Activated CD8-positive, alpha-beta memory T cell treated with anti-CD3 and anti-CD28 coated beads for 48 hours (primary cell): Measurements from ENCODE around the gene DMD.

Experiments used
- DNase-seq, 3 experiments: peaks; one replicate each; pipeline ENCODE4 v3.0.0-alpha.2; 2020; ENCODE audit warnings: low read depth in 2 of 3, low spot score in 2 of 3

Gene DMD

DNA sequence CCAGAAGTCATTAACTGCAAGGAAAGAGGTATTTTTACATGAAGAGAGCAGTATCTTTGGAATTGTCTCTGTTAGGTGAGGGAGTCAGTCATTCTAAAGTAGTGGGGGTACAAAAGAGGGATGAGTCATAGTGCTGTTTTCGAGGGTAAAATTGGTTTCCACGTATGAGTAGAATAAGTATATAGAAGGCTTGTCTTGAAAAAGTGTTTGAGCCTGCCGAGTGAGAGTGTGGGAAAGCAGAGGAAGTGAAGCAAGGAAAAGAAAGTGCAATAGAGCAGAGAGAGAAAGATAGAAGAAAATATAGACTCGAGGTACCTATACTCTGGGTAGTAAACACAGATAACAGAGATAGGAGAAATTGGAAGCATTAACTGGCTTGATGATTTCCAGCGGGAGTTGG is 696.4 kb downstream of the DMD start:
- no peak for DNase-seq

DNA sequence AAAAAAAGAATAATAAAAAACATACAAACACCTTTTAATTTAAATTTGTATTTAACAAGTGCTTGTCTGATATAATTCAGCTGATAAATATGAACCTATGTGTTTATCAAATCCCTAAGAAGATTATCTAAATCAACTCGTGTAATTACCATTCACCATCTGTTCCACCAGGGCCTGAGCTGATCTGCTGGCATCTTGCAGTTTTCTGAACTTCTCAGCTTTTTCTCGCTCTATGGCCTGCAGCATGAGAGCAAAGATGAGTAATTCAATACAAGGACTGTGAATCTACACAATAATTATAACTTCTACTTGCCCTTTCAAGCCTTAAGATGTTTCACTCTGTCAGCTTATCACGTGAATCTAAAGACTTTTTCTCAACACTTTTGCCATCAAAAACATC is 709.7 kb downstream of the DMD start:
- no peak for DNase-seq

- DNase-seq, result no peak
These were observed 714.7 kb downstream of the DMD start for GRCh38 chrX:32496671-32497070.

DNA sequence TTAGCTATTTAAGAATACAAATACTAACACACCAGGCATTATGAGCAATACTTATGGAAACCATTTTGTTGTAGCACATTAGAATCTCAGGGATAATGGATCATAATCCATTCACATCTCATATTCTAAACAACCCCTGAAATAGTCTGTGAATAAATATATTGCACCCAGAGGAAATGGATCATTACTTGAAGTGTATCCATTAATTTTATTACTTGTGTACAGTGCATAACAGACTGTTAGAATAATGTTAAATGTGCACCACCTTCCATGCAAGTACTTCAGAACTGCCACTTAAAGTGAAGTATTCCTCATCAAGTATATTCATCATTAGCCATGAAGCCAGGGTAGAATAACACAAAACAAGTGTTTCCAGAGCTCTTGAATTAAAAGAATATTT is 715.5 kb downstream of the DMD start:
- DNase-seq, result no peak

GRCh38 chrX:32489125-32489524 is 722.2 kb downstream of the DMD start:
- DNase-seq, result no peak

DNA sequence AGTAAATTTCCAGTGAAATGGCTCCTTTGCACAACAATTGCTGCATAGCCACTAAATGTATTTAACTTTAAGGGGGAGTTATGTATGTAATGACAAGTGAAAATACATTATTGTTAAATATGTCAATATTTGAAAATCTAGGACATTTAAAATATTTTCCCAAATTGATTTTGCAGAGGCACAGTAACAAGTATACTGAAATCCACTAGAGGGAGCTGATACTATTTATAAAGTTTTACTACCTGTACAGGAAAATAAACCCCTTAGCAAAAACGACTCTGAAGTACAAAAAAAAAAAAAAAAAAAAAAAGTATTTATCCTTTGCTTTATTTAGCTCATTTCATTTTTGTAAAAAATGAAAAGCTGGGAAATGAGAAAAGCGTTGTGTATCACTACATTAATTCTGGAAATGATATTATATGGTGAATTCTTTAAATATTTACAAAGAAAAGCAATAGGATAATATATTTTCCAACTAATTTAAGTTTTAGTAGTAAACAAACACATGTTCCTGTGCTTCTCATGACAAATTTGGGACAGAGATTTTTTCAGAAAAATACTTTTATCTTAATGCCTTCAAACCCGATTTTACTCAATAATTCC is 727.7 kb downstream of the DMD start:
- DNase-seq, result no peak

- DNase-seq, result no peak
These were observed 731.3 kb downstream of the DMD start for GRCh38 chrX:32480019-32480418.

DNA sequence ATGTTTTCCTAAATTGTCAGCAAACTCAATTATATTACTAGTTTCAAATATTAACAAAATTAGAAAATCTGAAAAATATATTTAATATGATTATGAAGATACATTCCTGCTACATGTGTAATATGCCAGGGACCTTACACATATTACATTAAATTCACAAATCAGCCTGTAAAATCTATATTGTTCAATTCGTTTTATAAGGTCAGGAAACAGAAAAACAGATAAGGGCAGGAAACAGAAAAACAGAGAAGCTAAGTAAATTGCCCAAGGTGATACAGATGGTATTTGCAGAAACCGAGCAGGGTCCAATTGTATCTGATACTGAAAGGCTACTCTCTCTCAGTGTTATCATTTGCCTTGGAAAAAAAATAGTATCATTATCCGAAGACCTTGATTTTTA is 739.0 kb downstream of the DMD start:
- DNase-seq, result no peak

- no peak for DNase-seq
These were observed 755.6 kb downstream of the DMD start for GRCh38 chrX:32455704-32456103.

- DNase-seq, result no peak
These were observed 759.2 kb downstream of the DMD start for GRCh38 chrX:32451954-32452695.

- no peak for DNase-seq
These were observed 762.4 kb downstream of the DMD start for GRCh38 chrX:32448945-32449344.

- no peak for DNase-seq
These were observed 763.0 kb downstream of the DMD start for GRCh38 chrX:32448320-32448719.

GRCh38 chrX:32447640-32448039 is 763.7 kb downstream of the DMD start:
- no peak for DNase-seq

DNA sequence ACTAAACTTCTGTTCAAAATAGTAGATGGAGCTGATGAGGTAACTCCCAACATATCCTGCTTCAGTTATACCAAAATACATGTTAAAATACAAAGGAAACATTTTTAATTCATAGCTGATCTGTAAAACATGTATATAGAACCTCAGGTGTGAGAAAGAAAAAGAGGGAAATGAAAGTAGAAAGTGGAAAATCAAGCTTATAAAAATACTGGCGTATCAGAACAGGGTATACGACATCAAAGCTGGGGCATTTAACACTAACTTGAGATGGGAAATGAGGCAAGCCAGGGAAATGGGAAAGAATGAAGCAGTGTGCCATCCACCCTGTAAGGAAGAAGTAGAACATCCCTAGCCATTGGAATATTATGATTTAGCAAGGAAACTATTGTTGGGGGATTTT is 767.5 kb downstream of the DMD start:
- no peak for DNase-seq

DNA sequence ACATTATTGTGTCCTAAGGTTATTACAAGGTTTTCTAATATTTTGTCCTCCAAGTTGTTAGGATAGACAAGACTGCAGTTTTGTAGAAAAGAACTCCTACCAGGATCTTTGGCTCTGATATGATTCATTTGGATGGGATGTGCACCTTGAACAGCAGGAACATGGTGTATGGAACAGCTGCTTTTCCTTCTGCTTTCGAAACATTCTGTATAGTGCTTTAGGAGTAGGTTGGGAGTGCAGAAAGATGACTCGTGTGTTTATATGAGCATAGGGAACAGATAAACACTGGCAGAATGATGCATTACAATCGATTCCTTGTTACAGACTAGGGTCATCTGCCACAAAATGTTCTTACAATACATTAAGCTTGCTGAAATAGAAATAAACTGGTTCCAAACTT is 790.1 kb downstream of the DMD start:
- no peak for DNase-seq

DNA sequence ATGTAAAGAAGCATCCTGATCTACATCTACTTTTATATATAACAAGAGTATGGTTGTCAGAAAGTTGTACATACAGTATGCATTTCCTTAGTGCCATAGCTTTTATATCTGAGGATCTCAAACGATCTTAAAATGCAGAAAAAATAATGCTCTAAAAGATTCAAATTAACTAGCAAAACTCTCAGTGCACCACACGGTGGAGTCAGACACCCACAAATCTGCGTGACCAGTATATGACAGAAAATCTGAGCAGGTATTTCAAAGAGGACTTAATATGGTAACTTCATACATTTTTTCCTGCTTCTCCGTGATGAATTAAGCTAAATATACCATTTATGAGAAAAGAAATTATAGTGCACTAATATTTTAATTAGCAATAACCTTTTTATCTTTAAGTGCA is 803.0 kb downstream of the DMD start:
- no peak for DNase-seq

DNA sequence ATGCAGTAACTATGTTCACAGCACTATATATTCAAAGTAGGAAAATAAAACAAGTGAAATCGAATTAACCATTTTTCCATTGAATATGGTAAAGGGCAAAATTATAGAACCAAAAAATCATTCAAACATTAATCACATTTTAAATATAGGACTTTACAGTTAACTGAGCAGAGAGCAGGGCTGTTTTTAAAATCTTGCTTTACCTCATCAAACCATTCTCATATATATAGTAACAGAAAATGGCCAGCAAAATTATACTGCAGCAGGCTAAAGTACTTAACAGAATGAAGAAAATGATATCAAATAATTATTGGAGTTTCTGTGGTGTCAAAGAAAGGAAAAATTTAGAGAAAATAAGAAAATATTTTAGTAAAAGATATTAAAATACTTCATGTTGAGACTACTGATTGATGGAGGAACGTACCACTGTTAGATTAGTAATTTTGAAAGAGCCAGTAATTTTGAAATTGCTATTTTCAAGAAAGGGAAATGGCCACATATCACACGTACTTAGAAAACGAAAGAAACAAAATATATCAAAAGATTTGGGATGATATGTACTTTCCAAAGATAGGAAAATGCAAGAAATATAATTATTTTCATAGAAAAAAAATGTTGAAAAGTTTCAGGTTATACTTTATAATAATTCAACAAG is 813.7 kb downstream of the DMD start:
- DNase-seq, result no peak

DNA sequence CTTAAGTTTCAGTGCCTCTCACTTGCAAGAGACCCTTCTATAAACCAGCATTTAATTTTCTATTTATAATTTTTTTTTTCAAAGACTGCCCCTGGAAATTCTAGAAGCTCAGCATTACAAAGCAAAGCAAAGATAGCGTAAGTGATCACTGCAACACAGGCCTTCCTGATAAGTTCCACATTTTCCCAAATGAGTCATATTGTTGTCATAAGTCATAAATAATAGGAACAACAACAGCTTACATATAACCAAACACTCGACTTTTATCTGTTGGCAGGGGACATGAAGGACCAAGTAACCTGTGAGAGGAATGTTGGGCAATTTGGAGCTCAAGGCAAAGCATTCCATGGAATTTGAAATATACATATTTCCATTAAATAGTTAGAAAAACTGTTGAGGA is 815.5 kb downstream of the DMD start:
- DNase-seq, result no peak

DNA sequence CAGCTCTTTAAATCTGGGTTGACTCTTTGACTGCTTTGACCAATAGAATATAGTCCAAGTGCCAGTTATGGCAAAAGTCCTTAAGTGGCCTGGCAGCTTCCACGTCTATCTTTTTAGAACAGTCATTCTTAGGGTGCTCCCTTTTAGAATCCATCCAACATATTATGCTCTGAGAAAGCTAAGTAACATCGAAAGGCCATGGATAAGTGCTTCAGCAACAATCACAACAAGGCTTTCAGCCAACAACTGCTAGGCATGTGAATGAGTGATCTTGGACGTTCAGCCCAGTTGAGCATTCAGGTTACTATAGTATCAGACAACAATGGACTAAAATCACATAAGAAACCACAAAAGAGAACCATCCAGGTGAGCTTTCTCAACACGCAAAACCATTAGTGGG is 818.7 kb downstream of the DMD start:
- DNase-seq, result no peak

DNA sequence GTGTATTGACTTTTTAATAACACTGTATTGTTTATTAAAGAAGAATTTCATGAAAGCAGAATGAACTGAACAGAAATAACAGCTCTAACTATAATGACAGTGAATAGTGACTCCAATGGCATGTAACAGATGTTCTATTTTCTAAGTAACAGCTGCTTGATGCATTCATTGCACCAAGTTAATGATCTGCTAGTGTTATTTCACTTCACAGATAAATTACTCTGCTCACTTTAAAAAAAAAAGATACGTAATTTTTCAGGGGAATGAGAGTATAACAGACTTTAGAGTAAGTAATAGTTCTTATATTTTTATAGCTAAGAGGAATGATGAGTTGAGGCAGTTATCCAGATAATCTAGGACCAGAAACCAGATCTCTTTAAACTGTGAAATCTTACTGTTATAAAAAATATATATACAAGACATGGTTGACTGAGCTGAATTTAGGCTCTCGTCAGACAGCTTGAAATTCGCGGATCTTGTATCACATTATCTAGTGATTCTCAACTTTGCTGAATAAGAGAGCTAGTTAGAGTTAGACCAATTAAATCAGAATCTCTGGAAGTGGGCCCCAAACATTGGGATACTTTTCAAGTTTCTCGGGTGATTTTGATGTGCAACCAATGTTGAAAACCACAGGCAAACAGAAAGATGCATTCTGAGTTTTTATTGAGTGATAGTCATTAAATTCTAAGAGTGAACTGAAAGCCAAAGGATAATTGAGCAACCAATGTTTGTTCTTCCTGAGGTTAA is 840.7 kb downstream of the DMD start:
- no peak for DNase-seq

GRCh38 chrX:32293962-32294700 is 917.2 kb downstream of the DMD start:
- DNase-seq, result no peak
